ENCODE results near the gene CLBA1.

CLBA1 gene

DNA sequence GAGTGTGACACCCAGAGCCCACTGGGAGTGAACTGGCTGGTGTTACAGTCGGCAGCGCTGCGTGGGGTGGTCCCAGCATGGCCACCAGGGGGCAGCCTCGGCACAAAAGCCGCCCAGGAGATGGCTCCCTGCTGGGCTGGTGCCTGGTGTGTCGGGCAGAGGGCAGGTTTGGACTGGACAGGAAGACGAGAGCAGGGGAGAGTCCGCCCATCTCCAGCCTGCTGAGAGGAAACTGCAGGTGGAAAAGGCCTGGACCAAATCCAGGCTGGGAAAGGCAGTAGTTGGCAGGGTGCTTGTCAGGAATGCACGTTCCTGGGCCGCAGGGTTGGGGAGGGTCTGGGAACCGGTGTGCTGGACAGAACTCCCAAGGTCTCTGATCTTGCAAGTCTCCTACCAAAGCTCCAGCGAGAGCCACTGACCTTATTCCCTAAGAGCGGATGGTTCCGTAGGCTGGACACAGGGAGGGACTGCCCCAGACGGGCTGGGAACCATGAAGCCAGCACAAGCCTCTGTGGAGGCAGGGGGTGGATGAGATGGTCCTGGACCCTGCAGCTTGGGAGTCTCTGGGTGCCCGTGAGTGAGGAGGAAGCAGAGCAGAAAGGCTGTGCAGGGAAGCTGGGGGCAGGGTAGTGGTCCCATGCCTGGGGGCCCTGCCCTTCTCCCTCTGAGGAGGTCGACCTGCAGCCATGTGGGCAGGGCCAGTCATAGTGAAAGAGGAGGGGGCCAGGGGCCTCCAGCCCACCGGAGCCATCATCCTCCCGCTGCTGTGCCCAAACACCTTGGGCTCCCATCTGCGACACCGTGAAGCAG lies 9.2 kb upstream of the CLBA1 start (continued):
- TF ChIP-seq, protein P1, sequence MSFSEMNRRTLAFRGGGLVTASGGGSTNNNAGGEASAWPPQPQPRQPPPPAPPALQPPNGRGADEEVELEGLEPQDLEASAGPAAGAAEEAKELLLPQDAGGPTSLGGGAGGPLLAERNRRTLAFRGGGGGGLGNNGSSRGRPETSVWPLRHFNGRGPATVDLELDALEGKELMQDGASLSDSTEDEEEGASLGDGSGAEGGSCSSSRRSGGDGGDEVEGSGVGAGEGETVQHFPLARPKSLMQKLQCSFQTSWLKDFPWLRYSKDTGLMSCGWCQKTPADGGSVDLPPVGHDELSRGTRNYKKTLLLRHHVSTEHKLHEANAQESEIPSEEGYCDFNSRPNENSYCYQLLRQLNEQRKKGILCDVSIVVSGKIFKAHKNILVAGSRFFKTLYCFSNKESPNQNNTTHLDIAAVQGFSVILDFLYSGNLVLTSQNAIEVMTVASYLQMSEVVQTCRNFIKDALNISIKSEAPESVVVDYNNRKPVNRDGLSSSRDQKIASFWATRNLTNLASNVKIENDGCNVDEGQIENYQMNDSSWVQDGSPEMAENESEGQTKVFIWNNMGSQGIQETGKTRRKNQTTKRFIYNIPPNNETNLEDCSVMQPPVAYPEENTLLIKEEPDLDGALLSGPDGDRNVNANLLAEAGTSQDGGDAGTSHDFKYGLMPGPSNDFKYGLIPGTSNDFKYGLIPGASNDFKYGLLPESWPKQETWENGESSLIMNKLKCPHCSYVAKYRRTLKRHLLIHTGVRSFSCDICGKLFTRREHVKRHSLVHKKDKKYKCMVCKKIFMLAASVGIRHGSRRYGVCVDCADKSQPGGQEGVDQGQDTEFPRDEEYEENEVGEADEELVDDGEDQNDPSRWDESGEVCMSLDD (tag by site-specific recombination; IDR thresholded peaks at IDR 0.05), result peak; percentile 45; the same call in 1 of the 2 replicates
- TF ChIP-seq, protein P2, sequence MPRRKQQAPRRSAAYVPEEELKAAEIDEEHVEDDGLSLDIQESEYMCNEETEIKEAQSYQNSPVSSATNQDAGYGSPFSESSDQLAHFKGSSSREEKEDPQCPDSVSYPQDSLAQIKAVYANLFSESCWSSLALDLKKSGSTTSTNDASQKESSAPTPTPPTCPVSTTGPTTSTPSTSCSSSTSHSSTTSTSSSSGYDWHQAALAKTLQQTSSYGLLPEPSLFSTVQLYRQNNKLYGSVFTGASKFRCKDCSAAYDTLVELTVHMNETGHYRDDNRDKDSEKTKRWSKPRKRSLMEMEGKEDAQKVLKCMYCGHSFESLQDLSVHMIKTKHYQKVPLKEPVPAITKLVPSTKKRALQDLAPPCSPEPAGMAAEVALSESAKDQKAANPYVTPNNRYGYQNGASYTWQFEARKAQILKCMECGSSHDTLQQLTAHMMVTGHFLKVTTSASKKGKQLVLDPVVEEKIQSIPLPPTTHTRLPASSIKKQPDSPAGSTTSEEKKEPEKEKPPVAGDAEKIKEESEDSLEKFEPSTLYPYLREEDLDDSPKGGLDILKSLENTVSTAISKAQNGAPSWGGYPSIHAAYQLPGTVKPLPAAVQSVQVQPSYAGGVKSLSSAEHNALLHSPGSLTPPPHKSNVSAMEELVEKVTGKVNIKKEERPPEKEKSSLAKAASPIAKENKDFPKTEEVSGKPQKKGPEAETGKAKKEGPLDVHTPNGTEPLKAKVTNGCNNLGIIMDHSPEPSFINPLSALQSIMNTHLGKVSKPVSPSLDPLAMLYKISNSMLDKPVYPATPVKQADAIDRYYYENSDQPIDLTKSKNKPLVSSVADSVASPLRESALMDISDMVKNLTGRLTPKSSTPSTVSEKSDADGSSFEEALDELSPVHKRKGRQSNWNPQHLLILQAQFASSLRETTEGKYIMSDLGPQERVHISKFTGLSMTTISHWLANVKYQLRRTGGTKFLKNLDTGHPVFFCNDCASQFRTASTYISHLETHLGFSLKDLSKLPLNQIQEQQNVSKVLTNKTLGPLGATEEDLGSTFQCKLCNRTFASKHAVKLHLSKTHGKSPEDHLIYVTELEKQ (tag by site-specific recombination; IDR thresholded peaks at IDR 0.05; ENCODE audit: borderline replicate concordance), result no peak
- TF ChIP-seq KLF9 (tag by site-specific recombination; IDR thresholded peaks at IDR 0.05; ENCODE audit: low read depth) (no peak), ZNF132 (tag by site-specific recombination; IDR thresholded peaks at IDR 0.05; ENCODE audit: borderline replicate concordance) (no peak), ZNF335 (tag by site-specific recombination; conservative IDR thresholded peaks at IDR 0.05) (no peak), ZBTB17 (tag by site-specific recombination; IDR thresholded peaks at IDR 0.05) (0 out of 2 replicates have a peak, but pooled peaks have one; percentile 33), KLF16 (tag by site-specific recombination; IDR thresholded peaks at IDR 0.05) (0 out of 2 replicates have a peak, but pooled peaks have one; percentile 24), ZNF791 (tag by site-specific recombination; IDR thresholded peaks at IDR 0.05) (no peak), REPIN1 (tag by site-specific recombination; IDR thresholded peaks at IDR 0.05; ENCODE audit: low read depth) (no peak), ZNF521 (tag by site-specific recombination; IDR thresholded peaks at IDR 0.05) (no peak), ZFP3 (tag by site-specific recombination; IDR thresholded peaks at IDR 0.05; ENCODE audit: low read depth) (no peak), ZNF2 (tag by site-specific recombination; IDR thresholded peaks at IDR 0.05) (peak; percentile 63; the same call in 1 of the 2 replicates), ZNF174 (tag by site-specific recombination; IDR thresholded peaks at IDR 0.05) (no peak), OSR2 (tag by site-specific recombination; IDR thresholded peaks at IDR 0.05) (no peak), ZNF10 (tag by site-specific recombination; IDR thresholded peaks at IDR 0.05) (no peak), ZNF623 (tag by site-specific recombination; IDR thresholded peaks at IDR 0.05) (no peak), ZNF654 (tag by site-specific recombination; IDR thresholded peaks at IDR 0.05; ENCODE audit: low read depth) (peak; percentile 79), GLIS1 (tag by site-specific recombination; IDR thresholded peaks at IDR 0.05) (peak; percentile 98), GLIS2 (tag by site-specific recombination; IDR thresholded peaks at IDR 0.05) (peak; percentile 91), SP7 (tag by site-specific recombination; IDR thresholded peaks at IDR 0.05) (peak; percentile 58), ZNF274 (IDR thresholded peaks at IDR 0.05; ENCODE audit: low read length) (no peak), ZNF274 (tag by site-specific recombination; IDR thresholded peaks at IDR 0.05; ENCODE audit: borderline replicate concordance) (no peak), KLF7 (tag by site-specific recombination; IDR thresholded peaks at IDR 0.05; ENCODE audit: borderline replicate concordance) (no peak)
- TF ChIP-seq, protein P3, sequence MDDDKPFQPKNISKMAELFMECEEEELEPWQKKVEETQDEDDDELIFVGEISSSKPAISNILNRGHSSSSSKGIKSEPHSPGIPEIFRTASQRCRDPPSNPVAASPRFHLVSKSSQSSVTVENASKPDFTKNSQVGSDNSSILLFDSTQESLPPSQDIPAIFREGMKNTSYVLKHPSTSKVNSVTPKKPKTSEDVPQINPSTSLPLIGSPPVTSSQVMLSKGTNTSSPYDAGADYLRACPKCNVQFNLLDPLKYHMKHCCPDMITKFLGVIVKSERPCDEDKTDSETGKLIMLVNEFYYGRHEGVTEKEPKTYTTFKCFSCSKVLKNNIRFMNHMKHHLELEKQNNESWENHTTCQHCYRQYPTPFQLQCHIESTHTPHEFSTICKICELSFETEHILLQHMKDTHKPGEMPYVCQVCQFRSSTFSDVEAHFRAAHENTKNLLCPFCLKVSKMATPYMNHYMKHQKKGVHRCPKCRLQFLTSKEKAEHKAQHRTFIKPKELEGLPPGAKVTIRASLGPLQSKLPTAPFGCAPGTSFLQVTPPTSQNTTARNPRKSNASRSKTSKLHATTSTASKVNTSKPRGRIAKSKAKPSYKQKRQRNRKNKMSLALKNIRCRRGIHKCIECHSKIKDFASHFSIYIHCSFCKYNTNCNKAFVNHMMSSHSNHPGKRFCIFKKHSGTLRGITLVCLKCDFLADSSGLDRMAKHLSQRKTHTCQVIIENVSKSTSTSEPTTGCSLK (tag by site-specific recombination; IDR thresholded peaks at IDR 0.05), result no peak
- TF ChIP-seq, protein P4, sequence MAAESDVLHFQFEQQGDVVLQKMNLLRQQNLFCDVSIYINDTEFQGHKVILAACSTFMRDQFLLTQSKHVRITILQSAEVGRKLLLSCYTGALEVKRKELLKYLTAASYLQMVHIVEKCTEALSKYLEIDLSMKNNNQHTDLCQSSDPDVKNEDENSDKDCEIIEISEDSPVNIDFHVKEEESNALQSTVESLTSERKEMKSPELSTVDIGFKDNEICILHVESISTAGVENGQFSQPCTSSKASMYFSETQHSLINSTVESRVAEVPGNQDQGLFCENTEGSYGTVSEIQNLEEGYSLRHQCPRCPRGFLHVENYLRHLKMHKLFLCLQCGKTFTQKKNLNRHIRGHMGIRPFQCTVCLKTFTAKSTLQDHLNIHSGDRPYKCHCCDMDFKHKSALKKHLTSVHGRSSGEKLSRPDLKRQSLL (tag by site-specific recombination; IDR thresholded peaks at IDR 0.05), result no peak
- TF ChIP-seq, protein P5, sequence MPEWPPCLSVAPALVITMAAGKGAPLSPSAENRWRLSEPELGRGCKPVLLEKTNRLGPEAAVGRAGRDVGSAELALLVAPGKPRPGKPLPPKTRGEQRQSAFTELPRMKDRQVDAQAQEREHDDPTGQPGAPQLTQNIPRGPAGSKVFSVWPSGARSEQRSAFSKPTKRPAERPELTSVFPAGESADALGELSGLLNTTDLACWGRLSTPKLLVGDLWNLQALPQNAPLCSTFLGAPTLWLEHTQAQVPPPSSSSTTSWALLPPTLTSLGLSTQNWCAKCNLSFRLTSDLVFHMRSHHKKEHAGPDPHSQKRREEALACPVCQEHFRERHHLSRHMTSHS (tag by site-specific recombination; IDR thresholded peaks at IDR 0.05), result no peak
